ENCODE data around the gene ARSG.

The ARSG gene

DNA sequence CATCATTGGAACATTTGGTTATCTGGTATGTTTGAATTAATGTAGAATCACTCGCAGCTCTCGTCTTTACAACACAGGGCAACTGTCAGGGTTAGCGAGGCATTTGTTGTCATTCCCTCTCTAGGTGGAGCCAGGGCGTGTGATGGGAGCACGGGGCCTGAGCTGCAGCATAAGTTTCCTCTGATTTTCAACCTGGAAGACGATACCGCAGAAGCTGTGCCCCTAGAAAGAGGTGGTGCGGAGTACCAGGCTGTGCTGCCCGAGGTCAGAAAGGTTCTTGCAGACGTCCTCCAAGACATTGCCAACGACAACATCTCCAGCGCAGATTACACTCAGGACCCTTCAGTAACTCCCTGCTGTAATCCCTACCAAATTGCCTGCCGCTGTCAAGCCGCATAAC lies 128.8 kb downstream of the ARSG start:
- TF ChIP-seq, protein P1, sequence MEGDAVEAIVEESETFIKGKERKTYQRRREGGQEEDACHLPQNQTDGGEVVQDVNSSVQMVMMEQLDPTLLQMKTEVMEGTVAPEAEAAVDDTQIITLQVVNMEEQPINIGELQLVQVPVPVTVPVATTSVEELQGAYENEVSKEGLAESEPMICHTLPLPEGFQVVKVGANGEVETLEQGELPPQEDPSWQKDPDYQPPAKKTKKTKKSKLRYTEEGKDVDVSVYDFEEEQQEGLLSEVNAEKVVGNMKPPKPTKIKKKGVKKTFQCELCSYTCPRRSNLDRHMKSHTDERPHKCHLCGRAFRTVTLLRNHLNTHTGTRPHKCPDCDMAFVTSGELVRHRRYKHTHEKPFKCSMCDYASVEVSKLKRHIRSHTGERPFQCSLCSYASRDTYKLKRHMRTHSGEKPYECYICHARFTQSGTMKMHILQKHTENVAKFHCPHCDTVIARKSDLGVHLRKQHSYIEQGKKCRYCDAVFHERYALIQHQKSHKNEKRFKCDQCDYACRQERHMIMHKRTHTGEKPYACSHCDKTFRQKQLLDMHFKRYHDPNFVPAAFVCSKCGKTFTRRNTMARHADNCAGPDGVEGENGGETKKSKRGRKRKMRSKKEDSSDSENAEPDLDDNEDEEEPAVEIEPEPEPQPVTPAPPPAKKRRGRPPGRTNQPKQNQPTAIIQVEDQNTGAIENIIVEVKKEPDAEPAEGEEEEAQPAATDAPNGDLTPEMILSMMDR (IDR thresholded peaks at IDR 0.05; ENCODE audit: low read depth, low read length, missing control alignments) = no peak
- H3K4me3 ChIP-seq (ENCODE audit: low read depth, low read length) = no peak overlapping the region
- no peak for DNase-seq (ENCODE audit: low read depth)
- in situ Hi-C loops (cut with HindIII; ENCODE audit: low sequenced_read_pairs) = no loop called here

DNA sequence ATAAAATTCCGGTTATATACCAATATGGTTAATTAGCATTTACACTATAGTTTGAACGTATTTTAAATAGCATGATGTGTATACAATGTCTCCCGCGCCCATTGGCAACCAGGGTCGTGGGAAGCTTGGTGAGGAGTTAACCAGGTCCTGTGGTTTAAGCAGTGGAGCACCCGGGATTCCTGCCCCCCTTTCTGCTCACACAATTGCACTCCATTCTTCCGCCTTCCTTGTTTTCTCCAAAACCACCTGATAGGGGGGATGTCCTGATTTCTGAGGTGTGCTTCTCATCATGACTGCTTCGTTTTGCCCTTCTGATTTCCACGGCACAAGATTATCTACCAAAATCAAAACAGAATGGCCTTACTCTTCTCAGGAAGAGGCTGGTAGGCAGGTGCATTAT lies 130.2 kb downstream of the ARSG start:
- TF ChIP-seq, protein P1 (IDR thresholded peaks at IDR 0.05; ENCODE audit: low read depth, low read length, missing control alignments) = no peak
- no peak overlapping the region for H3K4me3 ChIP-seq (ENCODE audit: low read depth, low read length)
- DNase-seq (ENCODE audit: low read depth) = no peak
- in situ Hi-C loops (cut with HindIII; ENCODE audit: low sequenced_read_pairs) = no loop called here

DNA sequence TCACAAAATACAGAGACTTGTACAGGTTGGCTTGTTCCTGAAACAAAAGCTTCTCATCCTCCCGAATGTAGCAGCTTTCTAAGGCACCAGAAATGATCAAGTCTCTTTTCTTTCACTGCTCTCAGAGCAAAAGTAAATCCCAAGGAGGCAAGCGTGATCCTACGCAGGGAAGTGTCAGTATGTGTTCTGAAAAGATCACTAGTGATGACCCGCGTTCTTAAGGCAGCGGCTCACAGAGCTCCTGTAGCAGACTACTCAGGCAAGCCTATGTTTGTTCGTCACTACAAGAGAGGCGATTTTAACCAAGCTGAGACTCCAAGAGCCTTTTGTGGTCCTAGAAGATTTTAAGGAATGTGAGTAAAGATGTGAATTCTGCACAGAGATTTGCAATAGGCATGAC lies 131.5 kb downstream of the ARSG start:
- H3K4me3 ChIP-seq (ENCODE audit: low read depth, low read length) = no peak overlapping the region
- in situ Hi-C loops (cut with HindIII; ENCODE audit: low sequenced_read_pairs) = no loop called here
- TF ChIP-seq, protein P1 (IDR thresholded peaks at IDR 0.05; ENCODE audit: low read depth, low read length, missing control alignments) = no peak
- no peak for DNase-seq (ENCODE audit: low read depth)

DNA sequence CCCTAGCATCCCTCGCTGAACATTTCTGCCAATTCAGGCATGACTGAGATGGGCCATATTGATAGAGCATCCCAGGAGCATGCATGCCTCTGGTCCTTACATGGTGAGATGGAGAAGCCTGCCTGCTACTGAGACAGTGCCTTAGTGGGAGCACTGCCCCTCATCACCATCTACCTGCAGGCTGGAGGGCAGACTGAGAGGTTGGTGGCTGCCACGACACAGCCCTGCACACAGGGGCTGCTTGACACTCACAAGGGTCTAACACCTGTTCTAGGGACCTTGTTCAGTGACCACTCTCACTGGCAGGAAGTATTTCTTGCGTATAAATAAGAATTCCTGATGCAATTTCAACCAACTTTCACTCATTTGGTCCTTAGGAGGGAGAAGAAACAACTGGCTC lies 132.0 kb downstream of the ARSG start:
- DNase-seq (ENCODE audit: low read depth) = no peak
- H3K4me3 ChIP-seq (ENCODE audit: low read depth, low read length) = no peak overlapping the region
- TF ChIP-seq, protein P1 (IDR thresholded peaks at IDR 0.05; ENCODE audit: low read depth, low read length, missing control alignments) = no peak
- in situ Hi-C loops (cut with HindIII; ENCODE audit: low sequenced_read_pairs) = no loop called here

DNA sequence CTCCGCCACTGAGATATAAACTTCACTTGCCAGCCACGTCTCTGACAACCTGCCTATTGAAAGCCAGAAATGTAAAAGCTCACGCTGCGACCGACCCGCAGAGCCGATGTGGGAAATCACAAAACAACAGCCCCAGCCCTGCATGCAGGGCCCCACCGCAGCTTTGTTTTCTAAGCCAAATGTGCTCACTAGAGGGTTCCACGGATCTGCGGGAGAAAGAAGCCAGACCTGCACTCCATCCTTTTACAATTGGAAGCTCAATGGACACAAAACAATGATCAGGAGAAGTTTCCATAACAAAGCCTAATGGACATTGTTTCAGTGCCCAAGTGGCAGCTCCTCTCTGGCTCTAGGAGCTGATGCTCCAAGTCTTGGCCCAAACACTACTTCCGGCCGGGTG lies 132.9 kb downstream of the ARSG start:
- H3K4me3 ChIP-seq (ENCODE audit: low read depth, low read length) = no peak overlapping the region
- in situ Hi-C loops (cut with HindIII; ENCODE audit: low sequenced_read_pairs) = no loop called here
- no peak for DNase-seq (ENCODE audit: low read depth)
- TF ChIP-seq, protein P1 (IDR thresholded peaks at IDR 0.05; ENCODE audit: low read depth, low read length, missing control alignments) = no peak

DNA sequence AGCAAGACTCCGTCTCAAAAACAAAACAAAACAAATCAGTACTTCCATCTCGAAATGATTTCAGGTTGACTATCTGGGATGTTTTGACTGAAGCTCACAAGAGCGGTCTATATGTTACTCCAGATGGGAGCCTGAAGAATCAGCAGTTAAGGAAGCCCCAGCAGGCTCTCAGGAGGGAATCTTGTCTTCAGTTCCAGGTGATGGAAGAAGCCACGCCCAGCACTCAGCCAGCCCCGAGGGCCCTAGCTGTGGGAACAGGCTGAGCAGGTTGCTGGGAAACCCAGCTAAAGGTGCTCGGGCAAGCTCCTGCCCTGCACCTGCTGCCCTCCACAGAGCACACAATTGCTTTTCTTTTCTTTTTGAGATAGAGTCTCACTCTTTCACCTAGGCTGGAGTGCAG lies 133.6 kb downstream of the ARSG start:
- DNase-seq (ENCODE audit: low read depth) = no peak
- in situ Hi-C loops (cut with HindIII; ENCODE audit: low sequenced_read_pairs) = loop anchor here (25.0 kb wide), 1 partner anchor 163 kb away; no protein-coding TSS in a partner anchor

More for the DNA sequence above, 133.6 kb downstream of the ARSG start:
- no peak overlapping the region for H3K4me3 ChIP-seq (ENCODE audit: low read depth, low read length)
- TF ChIP-seq, protein P1 (IDR thresholded peaks at IDR 0.05; ENCODE audit: low read depth, low read length, missing control alignments) = no peak
